RCC 7860 (cell line): ENCODE measurements around the gene TCF21.
A peak's percentile ranks its signal among the peaks of the same experiment; 100 is the strongest.
"Not testable (repeated sequence)": the region's sequence is repeated elsewhere in the genome, so short reads cannot be mapped to it uniquely, and the experiment has no call there.

Source experiments
- DNase-seq: peaks from one replicate; pipeline ENCODE4 v3.0.0-alpha.2; 2015; ENCODE audit warnings: low spot score
- FAIRE-seq: peaks from 2 replicates; lab custom pipeline; 2012; peaks lifted over from hg19 to GRCh38; lab: Jason Lieb, UNC

The TCF21 gene

GRCh38 chr6:133888929-133889556 is at the start of gene TCF21:
Gene TCF21, plus strand, starts transcription at chr6:133889113. Its CDS starts 285 bp downstream, at chr6:133889398.
- DNase-seq, result no peak
- no peak for FAIRE-seq

- DNase-seq (no peak), FAIRE-seq (no peak)
Measured at GRCh38 chr6:133841176-133841575, 47.7 kb upstream of the TCF21 start.

- no peak for FAIRE-seq
Measured at GRCh38 chr6:133843098-133843497, 45.8 kb upstream of the TCF21 start.

GRCh38 chr6:133844709-133845108 is 44.2 kb upstream of the TCF21 start:
- DNase-seq (no peak), FAIRE-seq (no peak)

More at GRCh38 chr6:133843098-133843497, 45.8 kb upstream of the TCF21 start:
- DNase-seq, result no peak

- DNase-seq (no peak), FAIRE-seq (no peak)
Measured at GRCh38 chr6:133854041-133854363, 34.9 kb upstream of the TCF21 start.

GRCh38 chr6:133854364-133855275 is 34.3 kb upstream of the TCF21 start:
- no peak for FAIRE-seq
- DNase-seq, result no peak

GRCh38 chr6:133855276-133855990 is 33.5 kb upstream of the TCF21 start:
- DNase-seq (no peak), FAIRE-seq (no peak)

GRCh38 chr6:133855991-133856370 is 32.9 kb upstream of the TCF21 start:
- FAIRE-seq (no peak), DNase-seq (no peak)

- peak; percentile 10 for FAIRE-seq
- DNase-seq, result no peak
Measured at GRCh38 chr6:133856911-133857310, 32.0 kb upstream of the TCF21 start.

GRCh38 chr6:133857696-133858095 is 31.2 kb upstream of the TCF21 start:
- no peak for DNase-seq
- FAIRE-seq, result no peak

GRCh38 chr6:133861337-133861736 is 27.6 kb upstream of the TCF21 start:
- not testable (repeated sequence) for FAIRE-seq, DNase-seq

- DNase-seq (no peak), FAIRE-seq (no peak)
Measured at GRCh38 chr6:133863228-133863627, 25.7 kb upstream of the TCF21 start.

- no peak for DNase-seq
- no peak for FAIRE-seq
Measured at GRCh38 chr6:133865680-133866079, 23.2 kb upstream of the TCF21 start.

- no peak for DNase-seq
- no peak for FAIRE-seq
Measured at GRCh38 chr6:133871131-133871530, 17.8 kb upstream of the TCF21 start.

GRCh38 chr6:133873538-133873937 is 15.4 kb upstream of the TCF21 start:
- FAIRE-seq (no peak), DNase-seq (no peak)

GRCh38 chr6:133877116-133877515 is 11.8 kb upstream of the TCF21 start:
- DNase-seq, result no peak
- FAIRE-seq, result no peak

GRCh38 chr6:133880006-133880405 is 8.9 kb upstream of the TCF21 start:
- DNase-seq (no peak), FAIRE-seq (no peak)

- FAIRE-seq, result no peak
Measured at GRCh38 chr6:133880896-133881295, 8.0 kb upstream of the TCF21 start.

GRCh38 chr6:133886104-133886775 is 2.7 kb upstream of the TCF21 start:
- no peak for FAIRE-seq

More at GRCh38 chr6:133880896-133881295, 8.0 kb upstream of the TCF21 start:
- DNase-seq, result no peak

GRCh38 chr6:133887156-133887879 is 1.6 kb upstream of the TCF21 start:
- no peak for DNase-seq
- FAIRE-seq, result no peak

More at GRCh38 chr6:133886104-133886775, 2.7 kb upstream of the TCF21 start:
- no peak for DNase-seq
